ENCODE results near the gene FTCDNL1. TPM values are rescaled to one million over a fixed set of nuclear protein-coding genes. Genes with fewer than 3 reads are reported as not detected.
A peak's percentile ranks its signal among the peaks of the same experiment; 100 is the strongest.

Gene FTCDNL1
- total and polyA plus RNA-seq, 2 of the 13 experiments (the other 11 are each of a cell fraction or from before 2014, with no cell fraction given), result 0.98 to 1.4 TPM

DNA sequence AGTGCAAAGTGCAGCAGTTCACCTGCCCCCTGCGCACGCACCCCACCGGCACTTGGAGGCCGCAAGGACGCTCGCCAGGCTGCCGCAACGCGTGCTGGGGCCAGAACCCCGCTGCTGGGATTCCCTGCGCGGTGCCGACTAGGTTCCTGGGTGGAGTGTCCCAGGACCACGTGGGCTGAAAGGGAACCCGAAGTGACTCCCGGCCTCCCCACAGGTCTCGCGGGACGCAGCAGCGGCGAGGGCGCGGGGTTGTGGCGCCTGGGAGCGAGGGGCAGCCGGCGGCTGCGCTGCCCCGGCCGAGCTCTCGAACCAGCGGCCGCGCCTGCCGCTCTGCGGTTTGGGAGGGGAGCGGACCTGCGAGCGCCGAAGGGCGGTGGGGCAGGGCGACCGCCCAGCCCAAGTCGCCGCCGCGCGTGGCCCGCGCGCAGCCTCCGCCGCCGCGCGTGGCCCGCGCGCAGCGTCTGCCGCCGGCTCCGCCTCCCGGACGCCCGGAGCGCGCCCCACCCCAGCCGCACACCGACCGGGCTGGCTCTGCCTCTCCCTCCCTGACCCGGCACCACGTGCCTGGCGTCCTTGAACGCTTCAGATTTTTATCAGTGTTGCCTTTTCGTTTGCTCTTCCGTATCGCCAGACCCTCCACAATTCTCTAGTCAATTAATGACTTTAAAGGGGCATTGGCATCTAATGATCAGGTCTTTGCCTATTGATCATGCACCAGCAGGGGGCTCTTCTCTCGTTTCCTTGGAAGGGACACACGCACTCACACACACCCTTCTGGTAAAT, at the start of gene FTCDNL1 (continued):
- peak; percentile 73; the same call in 1 of the 2 replicates for TF ChIP-seq NR0B2 (CRISPR knock-in tag; IDR thresholded peaks at IDR 0.05)
- no peak for TF ChIP-seq SIN3B (IDR thresholded peaks at IDR 0.05; ENCODE audit: low read length)
- no peak for TF ChIP-seq ZNF326 (CRISPR knock-in tag; IDR thresholded peaks at IDR 0.05; ENCODE audit: borderline replicate concordance)
- TF ChIP-seq ARNT (IDR thresholded peaks at IDR 0.05), result no peak
- TF ChIP-seq CEBPB (IDR thresholded peaks at IDR 0.05; ENCODE audit: borderline replicate concordance, low read depth, low read length), result no peak
- TF ChIP-seq FOXM1 (CRISPR knock-in tag; IDR thresholded peaks at IDR 0.05), result no peak
- TF ChIP-seq ZNF747 (CRISPR knock-in tag; IDR thresholded peaks at IDR 0.05; ENCODE audit: borderline replicate concordance), result no peak
- TF ChIP-seq IKZF5 (CRISPR knock-in tag; IDR thresholded peaks at IDR 0.05), result no peak
- no peak for TF ChIP-seq ZNF775 (CRISPR knock-in tag; IDR thresholded peaks at IDR 0.05; ENCODE audit: borderline replicate concordance)
- no peak for TF ChIP-seq BRCA1 (CRISPR knock-in tag; IDR thresholded peaks at IDR 0.05)
- no peak for TF ChIP-seq ZBTB40 (IDR thresholded peaks at IDR 0.05)
- peak; percentile 87 for TF ChIP-seq ZBTB40 (CRISPR knock-in tag; IDR thresholded peaks at IDR 0.05)
- peak; percentile 97 for TF ChIP-seq RBFOX2 (IDR thresholded peaks at IDR 0.05; ENCODE audit: low read depth, low read length)
- no peak for TF ChIP-seq ZFP82 (CRISPR knock-in tag; IDR thresholded peaks at IDR 0.05; ENCODE audit: borderline replicate concordance)
- peak; percentile 61; the same call in 1 of the 2 replicates for TF ChIP-seq MXD4 (CRISPR knock-in tag; IDR thresholded peaks at IDR 0.05)
- TF ChIP-seq, protein P1, sequence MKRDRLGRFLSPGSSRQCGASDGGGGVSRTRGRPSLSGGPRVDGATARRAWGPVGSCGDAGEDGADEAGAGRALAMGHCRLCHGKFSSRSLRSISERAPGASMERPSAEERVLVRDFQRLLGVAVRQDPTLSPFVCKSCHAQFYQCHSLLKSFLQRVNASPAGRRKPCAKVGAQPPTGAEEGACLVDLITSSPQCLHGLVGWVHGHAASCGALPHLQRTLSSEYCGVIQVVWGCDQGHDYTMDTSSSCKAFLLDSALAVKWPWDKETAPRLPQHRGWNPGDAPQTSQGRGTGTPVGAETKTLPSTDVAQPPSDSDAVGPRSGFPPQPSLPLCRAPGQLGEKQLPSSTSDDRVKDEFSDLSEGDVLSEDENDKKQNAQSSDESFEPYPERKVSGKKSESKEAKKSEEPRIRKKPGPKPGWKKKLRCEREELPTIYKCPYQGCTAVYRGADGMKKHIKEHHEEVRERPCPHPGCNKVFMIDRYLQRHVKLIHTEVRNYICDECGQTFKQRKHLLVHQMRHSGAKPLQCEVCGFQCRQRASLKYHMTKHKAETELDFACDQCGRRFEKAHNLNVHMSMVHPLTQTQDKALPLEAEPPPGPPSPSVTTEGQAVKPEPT (CRISPR knock-in tag; IDR thresholded peaks at IDR 0.05; ENCODE audit: low read depth), result no peak
- TF ChIP-seq HOXA9 (CRISPR knock-in tag; IDR thresholded peaks at IDR 0.05; ENCODE audit: borderline replicate concordance), result peak; percentile 85; the same call in 1 of the 2 replicates
